GM18858 (cell line): ENCODE data around the gene CEP152.
"Not testable (repeated sequence)": the region's sequence is repeated elsewhere in the genome, so short reads cannot be mapped to it uniquely, and the experiment has no call there.

ENCODE experiments used
- ATAC-seq: cut with Tn5 transposase; IDR thresholded peaks from one replicate; pipeline ENCODE4 v1.9.1; 2021; ENCODE audit not compliant: unreplicated experiment

The CEP152 gene

GRCh38 chr15:48805591-48805990, 5.3 kb downstream of the CEP152 start:
- ATAC-seq, result no peak

DNA sequence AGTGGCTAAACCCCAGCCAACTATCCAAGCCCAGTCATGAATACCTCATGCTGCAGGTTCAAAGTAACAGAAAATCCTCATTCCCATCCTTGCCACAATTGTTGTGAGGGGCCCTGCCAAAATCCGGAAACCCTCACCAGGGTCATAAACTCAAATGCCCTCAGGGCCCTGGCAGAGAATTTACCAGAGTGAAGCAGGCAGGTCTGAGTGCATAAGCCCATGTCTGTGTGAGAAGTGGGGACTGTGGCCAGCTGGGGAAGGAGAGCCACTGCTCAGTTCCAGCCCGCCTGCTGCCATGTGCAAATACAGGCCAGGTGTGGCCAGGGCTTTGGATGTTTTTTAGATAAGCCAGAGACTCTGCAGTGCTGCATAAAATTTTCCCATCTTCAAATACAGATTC, 7.0 kb downstream of the CEP152 start:
- ATAC-seq, result no peak

GRCh38 chr15:48802867-48803266, 8.0 kb downstream of the CEP152 start:
- no peak for ATAC-seq

GRCh38 chr15:48802257-48802656, 8.6 kb downstream of the CEP152 start:
- peak; percentile 44 for ATAC-seq

DNA sequence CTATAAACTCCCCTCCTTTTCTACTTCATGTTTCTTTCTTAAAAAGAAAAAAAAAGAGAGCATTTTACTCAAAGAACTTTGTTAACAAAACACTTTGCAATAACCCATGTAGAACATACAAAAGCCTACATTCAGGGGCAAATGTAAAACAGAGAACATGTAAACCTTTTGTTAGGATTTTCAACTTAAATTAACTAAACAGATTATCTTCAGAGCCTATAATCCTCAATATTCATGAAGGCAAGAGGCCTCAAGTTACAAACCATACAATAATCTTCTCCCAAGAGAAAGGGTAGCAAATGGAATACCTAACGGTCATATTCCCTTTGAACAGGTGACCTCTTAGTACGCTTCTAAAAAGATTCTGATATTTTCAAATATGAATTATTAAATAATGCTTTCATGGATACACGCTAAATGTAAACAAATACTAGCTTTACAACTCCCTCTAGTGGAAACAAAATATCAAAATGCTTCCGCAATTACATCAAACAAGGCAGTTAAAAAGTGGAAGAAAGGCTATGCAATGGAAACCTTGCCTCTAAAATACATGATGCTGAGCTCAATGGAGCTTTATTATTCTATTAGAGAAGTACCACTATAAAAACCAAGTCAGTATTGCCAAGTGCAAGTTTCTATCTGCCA, 9.9 kb downstream of the CEP152 start:
- ATAC-seq, result no peak

DNA sequence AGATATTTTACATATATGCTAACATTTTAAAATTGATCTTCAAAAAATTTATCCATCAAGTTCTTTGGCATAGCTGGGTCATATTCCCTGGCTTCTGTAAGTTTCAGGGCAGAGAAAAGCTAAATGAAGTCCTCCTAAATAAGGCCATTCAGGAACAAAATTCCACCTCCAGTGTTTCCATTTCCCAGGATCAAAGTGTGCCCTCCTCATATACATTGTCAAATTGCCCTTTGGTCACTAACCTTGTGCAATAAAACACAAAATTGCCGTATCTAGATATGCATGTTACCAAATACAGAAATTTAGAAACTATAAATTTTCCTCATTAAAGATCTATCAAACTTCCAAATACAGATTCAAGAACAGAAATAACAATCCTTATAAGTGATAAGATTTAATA, 10.6 kb downstream of the CEP152 start:
- no peak for ATAC-seq

DNA sequence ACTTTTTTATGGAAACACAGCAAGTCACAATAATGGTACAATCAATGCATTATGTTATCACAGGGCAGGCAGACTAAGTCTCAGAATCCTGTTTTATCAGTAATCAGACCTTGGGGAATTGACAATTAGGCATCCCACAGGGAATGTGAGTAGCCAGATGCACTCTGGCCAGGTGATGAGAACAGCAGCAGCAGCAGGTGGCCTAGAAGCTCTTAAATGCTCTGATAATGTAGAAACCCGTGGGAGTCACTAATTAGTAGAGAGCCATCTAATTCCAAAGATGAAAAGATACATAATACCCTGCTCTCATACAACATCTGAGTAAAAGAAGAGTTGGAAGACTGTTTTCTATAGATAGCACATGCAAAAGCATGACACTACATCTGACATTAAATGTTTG, 12.6 kb downstream of the CEP152 start:
- ATAC-seq, result no peak

- ATAC-seq, result no peak
These were observed 13.9 kb downstream of the CEP152 start for GRCh38 chr15:48796930-48797329.

- ATAC-seq, result no peak
These were observed 14.3 kb downstream of the CEP152 start for GRCh38 chr15:48796521-48796920.

DNA sequence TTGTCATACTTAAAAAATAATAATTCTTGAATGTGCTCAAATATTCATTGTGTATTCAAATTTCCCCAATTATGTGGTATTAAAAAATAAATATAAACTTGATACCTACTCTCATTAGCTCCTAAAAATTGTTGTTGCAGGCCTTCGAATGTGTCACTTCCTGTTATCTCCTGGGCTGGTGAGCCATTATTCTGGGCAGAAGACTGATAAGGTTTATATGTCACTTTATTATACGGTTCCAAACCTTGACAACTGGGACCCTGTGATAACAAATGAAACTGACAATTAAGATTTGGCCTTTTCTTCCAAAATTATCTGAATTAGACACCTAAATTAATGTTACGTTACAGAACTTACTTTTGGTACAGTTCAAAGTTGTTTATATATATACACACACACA, 15.0 kb downstream of the CEP152 start:
- ATAC-seq, result no peak

DNA sequence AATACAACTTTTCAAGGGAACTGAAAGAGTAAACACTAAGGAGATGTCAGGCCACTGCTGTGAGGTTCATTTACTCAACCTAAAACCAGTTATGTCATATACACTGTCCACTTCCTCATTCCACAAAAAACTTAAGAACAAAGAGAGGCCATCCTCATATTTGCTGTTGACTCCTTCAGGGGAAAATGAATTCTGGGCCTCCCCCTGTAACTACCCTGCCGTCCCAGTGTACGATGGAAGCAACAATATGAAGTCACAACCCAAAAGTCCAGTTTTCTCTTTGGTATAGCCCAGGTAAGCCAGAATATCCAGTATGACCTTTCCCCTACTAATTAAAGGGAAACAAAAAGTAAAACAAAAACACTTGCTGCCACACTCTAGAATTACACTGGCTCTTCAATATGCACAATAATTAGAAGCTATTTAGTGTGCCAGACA, 16.2 kb downstream of the CEP152 start:
- ATAC-seq, result peak; percentile 86

DNA sequence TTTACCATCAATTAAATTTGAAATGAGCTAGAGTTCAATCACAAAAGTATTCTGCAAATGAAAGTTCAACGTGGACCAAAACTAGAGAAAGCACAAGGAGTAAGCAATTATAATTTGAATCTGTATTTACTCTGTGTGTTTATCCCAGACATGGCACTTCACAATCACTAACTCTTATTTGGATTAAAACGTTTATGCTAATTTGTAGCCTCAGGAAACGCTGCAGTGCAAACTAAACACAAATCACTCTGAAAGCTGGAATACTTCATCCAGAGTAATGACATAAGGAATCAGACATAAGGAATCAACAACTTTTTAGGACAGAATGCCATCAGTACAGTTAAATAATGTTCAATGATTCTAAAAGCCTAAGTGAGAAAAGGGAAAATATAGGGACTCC, 18.5 kb downstream of the CEP152 start:
- ATAC-seq, result no peak

DNA sequence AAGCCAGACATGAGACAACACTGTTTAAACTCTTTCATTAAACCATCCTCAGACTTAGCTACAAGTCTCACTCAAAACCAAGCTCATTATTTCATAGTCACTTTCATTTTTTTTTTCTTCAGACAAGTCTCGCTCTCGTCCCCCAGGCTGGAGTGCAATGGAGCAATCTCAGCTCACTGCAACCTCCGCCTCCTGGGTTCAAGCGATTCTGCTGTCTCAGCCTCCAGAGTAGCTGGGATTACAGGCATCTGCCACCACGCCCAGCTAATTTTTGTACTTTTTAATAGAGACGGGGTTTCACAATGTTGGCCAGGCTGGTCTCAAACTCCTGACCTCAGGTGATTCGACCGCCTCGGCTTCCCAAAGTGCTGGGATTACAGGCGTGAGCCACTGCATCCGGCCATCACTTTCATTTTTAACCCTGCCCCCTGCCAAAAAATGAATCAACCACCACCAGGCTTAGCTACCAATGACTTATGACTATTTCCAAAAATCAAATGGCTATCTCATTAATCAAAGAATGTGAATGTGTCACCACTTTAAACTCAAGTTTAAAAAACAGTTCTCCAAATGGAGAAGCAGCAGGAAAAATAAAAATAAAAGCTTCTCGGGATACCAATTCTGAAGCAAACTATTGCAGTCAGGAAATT, 20.3 kb downstream of the CEP152 start:
- not testable (repeated sequence) for ATAC-seq

DNA sequence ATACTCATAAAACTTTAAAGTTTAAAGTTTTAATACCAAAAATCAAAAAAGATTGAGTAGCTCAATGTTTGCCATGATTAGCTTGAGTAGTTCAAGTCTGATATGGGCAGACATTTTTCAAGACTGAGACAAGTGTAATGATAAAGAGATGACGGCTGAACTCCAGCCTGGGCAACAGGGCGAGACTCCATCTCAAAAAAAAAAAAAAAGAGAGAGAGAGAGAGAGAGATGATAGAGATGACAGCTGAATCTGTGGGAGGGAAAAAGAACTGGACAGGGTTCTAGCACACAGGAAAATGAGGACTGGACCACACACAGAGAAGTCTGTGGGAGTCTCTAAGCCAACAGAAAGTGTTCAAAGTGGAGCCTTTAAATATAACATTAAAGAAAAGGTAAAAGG, 25.2 kb downstream of the CEP152 start:
- no peak for ATAC-seq

GRCh38 chr15:48785195-48785594, 25.7 kb downstream of the CEP152 start:
- no peak for ATAC-seq

- ATAC-seq, result no peak
These were observed 26.1 kb downstream of the CEP152 start for GRCh38 chr15:48784756-48785155.

GRCh38 chr15:48782911-48783310, 28.0 kb downstream of the CEP152 start:
- no peak for ATAC-seq

DNA sequence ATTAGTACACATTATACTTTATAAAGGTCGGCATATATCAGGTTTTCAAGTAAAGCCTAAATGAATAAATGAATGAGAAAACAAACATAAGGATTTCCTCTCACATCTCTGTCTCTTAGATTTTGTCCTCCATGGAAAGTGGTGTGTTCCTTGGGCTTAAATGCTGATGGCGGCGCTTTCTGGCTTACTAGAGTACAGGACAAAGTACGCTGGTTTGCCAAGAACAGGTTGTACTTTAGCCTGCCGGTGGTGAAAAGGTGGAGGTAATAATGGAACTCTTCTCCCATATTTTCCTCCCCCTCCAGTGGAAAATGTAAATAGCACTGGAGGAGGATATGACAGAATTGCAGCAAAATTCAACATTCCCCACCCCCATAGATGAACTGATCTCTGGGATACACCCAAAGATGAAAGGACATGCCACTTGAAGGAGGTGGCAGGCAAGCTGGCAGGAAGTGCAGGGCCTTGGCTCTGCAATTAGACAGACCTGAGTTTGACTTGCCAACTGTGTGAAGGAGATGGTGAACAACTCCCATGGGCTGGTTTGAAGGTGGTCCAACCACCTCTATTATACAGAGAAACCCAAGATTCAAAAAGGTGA, 29.3 kb downstream of the CEP152 start:
- ATAC-seq, result no peak

- no peak for ATAC-seq
These were observed 29.9 kb downstream of the CEP152 start for GRCh38 chr15:48781017-48781416.

GRCh38 chr15:48778331-48778730, 32.5 kb downstream of the CEP152 start:
- ATAC-seq, result no peak

- no peak for ATAC-seq
These were observed 33.1 kb downstream of the CEP152 start for GRCh38 chr15:48777645-48778330.

DNA sequence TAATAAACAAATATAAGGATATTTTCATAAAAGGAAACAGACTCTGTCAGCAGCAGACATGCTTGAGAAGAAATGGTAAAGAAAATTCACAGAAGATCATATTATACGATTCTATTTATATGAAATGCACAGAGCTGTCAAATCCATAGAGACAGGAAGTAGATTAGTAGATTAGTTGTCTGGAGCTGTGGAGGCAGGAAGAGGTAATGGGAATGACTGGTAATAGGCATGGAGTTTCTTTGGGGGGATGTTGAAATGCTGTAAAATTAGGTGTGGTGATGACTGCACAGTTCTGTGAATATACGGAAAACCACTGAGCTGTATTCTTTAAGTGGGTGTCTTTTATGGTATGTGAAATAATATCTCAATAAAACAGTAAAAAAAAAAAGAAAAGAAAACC, 35.3 kb downstream of the CEP152 start:
- ATAC-seq, result no peak
